Measurements from ENCODE around the gene BTBD9.

DNA sequence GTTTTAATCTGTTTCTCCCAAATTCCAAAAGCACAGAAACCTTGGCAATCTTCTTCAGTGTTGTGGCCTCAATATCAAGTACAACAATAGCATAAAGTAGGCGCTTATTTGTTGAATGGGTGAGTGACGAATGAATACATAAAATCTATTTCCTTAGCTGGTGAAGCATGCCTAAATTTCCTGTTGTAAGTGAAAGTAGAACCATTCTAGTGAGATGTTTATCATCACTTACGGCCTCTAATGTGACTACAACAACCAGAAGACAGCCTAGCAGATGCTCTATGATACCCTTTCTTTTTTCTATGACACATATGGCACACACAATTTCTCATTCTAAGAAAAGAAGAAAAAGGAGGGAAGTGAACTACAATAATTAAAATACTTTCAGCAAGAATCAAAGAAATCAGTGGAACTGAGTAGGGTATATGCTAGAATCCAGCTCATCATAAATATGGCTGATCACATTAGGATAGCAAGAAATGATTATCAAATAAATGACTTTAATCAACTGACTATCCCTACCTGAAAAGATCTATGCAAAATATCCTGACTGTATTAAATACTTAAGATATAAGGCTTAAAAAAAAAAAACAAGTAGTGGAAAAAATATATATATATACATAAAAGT lies 67.4 kb downstream of the BTBD9 start:
- TF ChIP-seq, protein P1, sequence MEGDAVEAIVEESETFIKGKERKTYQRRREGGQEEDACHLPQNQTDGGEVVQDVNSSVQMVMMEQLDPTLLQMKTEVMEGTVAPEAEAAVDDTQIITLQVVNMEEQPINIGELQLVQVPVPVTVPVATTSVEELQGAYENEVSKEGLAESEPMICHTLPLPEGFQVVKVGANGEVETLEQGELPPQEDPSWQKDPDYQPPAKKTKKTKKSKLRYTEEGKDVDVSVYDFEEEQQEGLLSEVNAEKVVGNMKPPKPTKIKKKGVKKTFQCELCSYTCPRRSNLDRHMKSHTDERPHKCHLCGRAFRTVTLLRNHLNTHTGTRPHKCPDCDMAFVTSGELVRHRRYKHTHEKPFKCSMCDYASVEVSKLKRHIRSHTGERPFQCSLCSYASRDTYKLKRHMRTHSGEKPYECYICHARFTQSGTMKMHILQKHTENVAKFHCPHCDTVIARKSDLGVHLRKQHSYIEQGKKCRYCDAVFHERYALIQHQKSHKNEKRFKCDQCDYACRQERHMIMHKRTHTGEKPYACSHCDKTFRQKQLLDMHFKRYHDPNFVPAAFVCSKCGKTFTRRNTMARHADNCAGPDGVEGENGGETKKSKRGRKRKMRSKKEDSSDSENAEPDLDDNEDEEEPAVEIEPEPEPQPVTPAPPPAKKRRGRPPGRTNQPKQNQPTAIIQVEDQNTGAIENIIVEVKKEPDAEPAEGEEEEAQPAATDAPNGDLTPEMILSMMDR (optimal IDR thresholded peaks at IDR 0.05 in 1 of 3, IDR thresholded peaks at IDR 0.05 in 1 of 3, conservative IDR thresholded peaks at IDR 0.05 in 1 of 3; ENCODE audit: extremely low read depth in 1 of 3, insufficient read depth in 2 of 3, low read length in 3 of 3) = no peak
- no peak for TF ChIP-seq EZH2 (IDR thresholded peaks at IDR 0.05; ENCODE audit: low read length)
